ENCODE results near the gene THSD4.

GRCh38 chr15:71687902-71688508, 572.7 kb downstream of the THSD4 start:
- TF ChIP-seq EZH2 (IDR thresholded peaks at IDR 0.05; ENCODE audit: low read depth) (no peak), CTCF (conservative IDR thresholded peaks at IDR 0.05) (no peak)
